Measurements from ENCODE around the gene ADGRF1. TPM values are rescaled to one million over a fixed set of nuclear protein-coding genes. Genes with fewer than 3 reads are reported as not detected.

Gene ADGRF1
- total RNA-seq, 8 experiments from 2014 or later, result under 0.01 to 0.85 (median 0.27) TPM; not detected in 2

DNA sequence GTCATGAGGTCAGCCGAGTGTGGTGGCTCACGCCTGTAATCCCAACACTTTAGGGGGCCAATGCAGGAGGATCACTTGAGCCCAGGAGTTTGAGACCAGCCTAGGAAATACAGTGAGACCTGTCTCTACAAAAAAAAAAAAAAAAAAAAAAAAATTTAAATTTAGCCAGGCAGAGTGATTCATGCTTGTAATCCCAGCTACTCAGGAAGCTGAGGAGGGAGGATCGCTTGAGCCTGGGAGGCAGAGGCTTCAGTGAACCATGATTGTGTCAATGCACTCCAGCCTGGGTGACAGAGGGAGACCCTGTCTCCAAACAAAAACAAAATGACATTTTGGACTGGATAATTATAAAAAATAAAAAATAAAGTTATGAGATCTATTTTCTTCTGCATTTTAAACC, 56.2 kb downstream of the ADGRF1 start:
- Histone ChIP-seq H3K4me1 (replicated peaks in 1 of 2) (peaks cover 4 to 5% of the 10 kb centered on the region in 2 donors), H3K27ac (no peak overlapping the region), H3K4me3 (no peak overlapping the region)
- ATAC-seq (replicated peaks in 6 of 8), result peak in 2 of 8 experiments; percentile 50 to 52
- WGBS, 10 experiments, result 0 to 100% (median 73%) methylated on average over 1 to 3 of the region's 3 CpGs
- in situ Hi-C loops (cut with MboI; ENCODE audit: low pct_unique_long_range_greater_than_20kb in 2 of 9, low sequenced_read_pairs in 9 of 9, unreplicated experiment in 9 of 9), result loop anchor here in 1 of 9 experiments (25.0 kb wide), 1 partner anchor 274 kb away; no protein-coding TSS in a partner anchor

DNA sequence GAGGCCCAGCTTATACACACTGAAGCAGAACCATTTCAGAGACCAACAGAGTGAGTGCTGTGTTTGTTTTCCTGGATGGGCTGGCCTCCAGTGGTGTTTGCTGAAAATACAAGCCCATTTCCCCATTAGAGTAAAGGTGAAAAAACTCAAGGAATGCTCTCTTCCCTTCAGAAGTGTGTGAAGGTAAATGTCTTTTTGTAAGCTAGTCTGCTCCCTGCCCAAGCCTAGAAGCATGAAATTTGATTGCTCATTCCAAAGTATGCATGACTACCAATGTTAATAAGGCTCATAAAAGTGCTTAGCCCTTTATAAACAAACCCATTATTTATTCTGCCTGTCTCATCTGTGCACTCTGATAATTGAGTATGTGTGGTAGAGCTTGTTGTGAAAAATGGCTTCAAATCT, 59.1 kb downstream of the ADGRF1 start:
- Histone ChIP-seq H3K27ac (no peak overlapping the region), H3K4me1 (replicated peaks in 1 of 2) (peaks cover 9 to 14% of the 10 kb centered on the region in 2 donors), H3K4me3 (no peak overlapping the region)
- in situ Hi-C loops (cut with MboI; ENCODE audit: low pct_unique_long_range_greater_than_20kb in 2 of 9, low sequenced_read_pairs in 9 of 9, unreplicated experiment in 9 of 9), result loop anchor here in 1 of 9 experiments (25.0 kb wide), 1 partner anchor 271 kb away; no protein-coding TSS in a partner anchor
- ATAC-seq (replicated peaks in 6 of 8), result peak; percentile 46 to 88 (median 72)

DNA sequence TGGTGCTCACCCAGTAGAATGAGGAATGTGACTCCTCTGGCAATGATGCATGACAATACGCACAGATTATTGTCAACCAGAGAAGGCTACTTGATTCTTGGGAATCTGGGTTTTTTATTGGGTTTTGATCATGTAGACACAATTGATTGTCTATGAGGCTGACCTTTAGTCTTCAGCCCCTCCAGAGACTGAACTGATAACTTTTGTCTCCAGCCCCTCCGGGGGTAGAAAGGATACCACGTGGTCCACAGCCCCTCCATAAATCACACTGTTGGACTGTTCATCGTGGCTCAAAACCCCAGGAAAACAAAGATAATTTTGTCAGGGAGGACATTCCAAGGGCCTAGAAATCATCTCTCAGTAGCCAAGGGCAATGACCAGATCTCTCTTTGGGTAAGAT, 62.9 kb downstream of the ADGRF1 start:
- Histone ChIP-seq H3K4me1 (replicated peaks in 1 of 2) (peaks cover 9 to 14% of the 10 kb centered on the region in 2 donors), H3K4me3 (no peak overlapping the region), H3K27ac (no peak overlapping the region)
- in situ Hi-C loops (cut with MboI; ENCODE audit: low pct_unique_long_range_greater_than_20kb in 2 of 9, low sequenced_read_pairs in 9 of 9, unreplicated experiment in 9 of 9), result loop anchor here in 1 of 9 experiments (25.0 kb wide), 1 partner anchor 267 kb away; no protein-coding TSS in a partner anchor
- 0 to 80% (median 36%) methylated on average over 1 to 4 of the region's 4 CpGs; no CpG with 5 or more reads in 2 of the 10 experiments for WGBS, 10 experiments
- peak in 2 of 8 experiments; percentile 26 to 40 for ATAC-seq (replicated peaks in 6 of 8)

DNA sequence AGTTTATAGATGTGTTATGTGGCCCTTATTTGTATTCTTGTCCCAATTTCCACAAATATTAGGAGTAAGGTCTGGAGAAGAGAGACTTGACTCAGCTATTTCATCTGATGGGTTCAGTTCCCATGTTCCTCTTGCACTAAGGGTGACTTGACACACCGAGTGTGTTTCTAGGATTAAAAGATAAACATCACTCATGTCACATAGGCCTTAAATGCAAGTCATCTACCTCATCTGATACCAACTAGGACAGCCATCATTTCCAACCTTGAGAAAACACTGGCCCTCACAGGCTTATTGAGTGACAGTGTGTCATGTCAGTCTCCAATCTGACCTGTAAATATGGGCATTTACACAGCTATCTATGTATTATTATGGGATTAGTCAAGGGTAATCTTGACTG, 67.3 kb downstream of the ADGRF1 start:
- in situ Hi-C loops (cut with MboI; ENCODE audit: low pct_unique_long_range_greater_than_20kb in 2 of 9, low sequenced_read_pairs in 9 of 9, unreplicated experiment in 9 of 9), result loop anchor here in 1 of 9 experiments (25.0 kb wide), 1 partner anchor 262 kb away; no protein-coding TSS in a partner anchor
- H3K4me3 ChIP-seq, result no peak overlapping the region
- no peak for ATAC-seq (replicated peaks in 6 of 8)
- WGBS, 10 experiments, result 17 to 88% (median 48%) methylated on average over 1 of the region's 1 CpG; no CpG with 5 or more reads in 4 of the 10 experiments
- H3K27ac ChIP-seq, result no peak overlapping the region
- peaks cover 5 to 9% of the 10 kb centered on the region in 2 donors for H3K4me1 ChIP-seq (replicated peaks in 1 of 2)

DNA sequence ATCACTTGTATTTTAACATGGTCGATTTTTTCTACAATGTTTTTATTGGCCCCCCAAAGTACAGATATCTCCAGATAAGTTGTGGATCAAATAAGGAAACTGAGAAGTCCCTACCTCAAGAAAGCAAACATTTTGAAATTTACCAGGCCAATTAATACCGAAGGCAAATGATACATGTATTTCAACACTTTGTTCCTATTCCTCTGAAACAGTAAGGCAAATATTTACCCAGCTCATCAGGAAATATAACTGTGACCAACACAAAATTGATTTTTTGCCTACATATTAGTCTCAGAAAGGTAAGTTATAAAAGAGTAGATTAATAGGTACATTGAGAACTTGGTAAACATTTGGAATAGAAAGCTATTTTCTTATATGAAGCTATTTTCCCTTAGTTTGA, 69.1 kb downstream of the ADGRF1 start:
- WGBS, 10 experiments, result 0 to 80% (median 56%) methylated on average over 1 to 2 of the region's 2 CpGs
- in situ Hi-C loops (cut with MboI; ENCODE audit: low pct_unique_long_range_greater_than_20kb in 2 of 9, low sequenced_read_pairs in 9 of 9, unreplicated experiment in 9 of 9), result no loop called here
- Histone ChIP-seq H3K4me3 (no peak overlapping the region), H3K4me1 (replicated peaks in 1 of 2) (no peaks in the 10 kb centered on the region), H3K27ac (no peak overlapping the region)
- no peak for ATAC-seq (replicated peaks in 6 of 8)

DNA sequence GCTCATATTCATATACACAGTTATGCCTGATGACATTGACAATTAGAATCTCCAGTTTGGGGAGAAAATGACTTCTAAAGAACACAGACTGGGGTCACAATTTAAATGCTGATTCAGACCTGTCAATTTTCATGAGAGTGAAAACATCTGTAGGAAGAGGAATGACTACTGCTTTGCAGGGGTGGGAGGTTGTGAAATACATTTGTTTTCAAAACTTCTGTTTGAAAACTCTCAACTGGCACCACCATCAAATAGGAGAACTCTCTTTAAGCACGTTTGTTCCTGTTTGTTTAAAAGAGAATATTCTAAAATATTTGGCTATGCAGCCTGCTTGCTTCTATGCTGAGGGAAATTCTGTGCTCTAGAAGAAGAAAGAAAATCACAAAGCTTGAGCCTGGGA, 69.6 kb downstream of the ADGRF1 start:
- in situ Hi-C loops (cut with MboI; ENCODE audit: low pct_unique_long_range_greater_than_20kb in 2 of 9, low sequenced_read_pairs in 9 of 9, unreplicated experiment in 9 of 9), result no loop called here
- 0 to 67% (median 28%) methylated on average over 1 of the region's 1 CpG; no CpG with 5 or more reads in 4 of the 10 experiments for WGBS, 10 experiments
- H3K27ac ChIP-seq, result no peak overlapping the region
- no peak overlapping the region for H3K4me3 ChIP-seq
- no peaks in the 10 kb centered on the region for H3K4me1 ChIP-seq (replicated peaks in 1 of 2)
- no peak for ATAC-seq (replicated peaks in 6 of 8)

DNA sequence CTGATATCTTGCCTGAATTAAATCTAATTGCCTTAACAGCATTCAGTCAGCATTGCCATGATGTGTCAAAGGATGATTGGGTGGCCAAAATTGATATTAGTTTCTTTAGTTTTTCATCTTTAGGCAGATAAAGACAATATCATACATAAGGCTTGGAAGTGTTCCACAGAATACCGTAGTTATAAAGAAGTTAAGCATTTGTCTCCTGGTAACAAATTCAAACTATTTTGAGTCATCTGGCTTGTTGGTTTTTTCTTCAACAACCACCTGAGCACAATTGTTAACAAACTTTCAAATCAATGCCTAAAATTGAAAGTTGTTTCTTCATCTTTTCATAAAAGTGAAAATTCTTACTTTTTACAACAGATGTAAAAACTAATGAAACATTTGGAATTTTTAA, 72.9 kb downstream of the ADGRF1 start:
- in situ Hi-C loops (cut with MboI; ENCODE audit: low pct_unique_long_range_greater_than_20kb in 2 of 9, low sequenced_read_pairs in 9 of 9, unreplicated experiment in 9 of 9), result no loop called here
- H3K4me1 ChIP-seq (replicated peaks in 1 of 2), result no peaks in the 10 kb centered on the region
- H3K27ac ChIP-seq, result no peak overlapping the region
- ATAC-seq (replicated peaks in 6 of 8), result no peak
- no peak overlapping the region for H3K4me3 ChIP-seq
- WGBS, 10 experiments, result 0 to 100% (median 75%) methylated on average over 1 of the region's 1 CpG; no CpG with 5 or more reads in 1 of the 10 experiments

DNA sequence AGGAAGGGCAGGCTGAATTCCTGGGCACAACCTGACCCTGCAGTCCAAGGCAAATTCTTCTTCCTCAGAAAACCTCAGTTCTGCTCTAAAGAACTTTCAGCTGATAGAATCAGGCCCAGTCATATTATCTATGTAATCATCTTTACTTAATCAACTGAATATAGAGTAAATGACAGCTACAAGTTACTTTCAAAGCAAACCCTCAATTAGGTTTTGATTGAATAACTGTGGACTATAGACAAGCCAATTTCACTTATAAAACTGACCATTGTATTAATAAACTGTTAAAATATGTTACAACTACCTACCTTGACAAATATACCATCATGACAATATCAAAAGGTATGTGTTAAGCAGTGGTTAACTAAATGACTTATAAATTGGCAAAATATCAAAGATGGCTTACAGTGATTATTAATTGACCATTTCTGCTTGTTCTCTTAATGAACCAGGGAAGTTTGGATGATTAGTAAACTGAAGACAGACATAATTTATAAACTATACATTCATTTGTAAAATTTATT, 74.2 kb downstream of the ADGRF1 start:
- Histone ChIP-seq H3K4me3 (no peak overlapping the region), H3K4me1 (replicated peaks in 1 of 2) (no peaks in the 10 kb centered on the region), H3K27ac (no peak overlapping the region)
- ATAC-seq (replicated peaks in 6 of 8), result no peak
- in situ Hi-C loops (cut with MboI; ENCODE audit: low pct_unique_long_range_greater_than_20kb in 2 of 9, low sequenced_read_pairs in 9 of 9, unreplicated experiment in 9 of 9), result no loop called here

DNA sequence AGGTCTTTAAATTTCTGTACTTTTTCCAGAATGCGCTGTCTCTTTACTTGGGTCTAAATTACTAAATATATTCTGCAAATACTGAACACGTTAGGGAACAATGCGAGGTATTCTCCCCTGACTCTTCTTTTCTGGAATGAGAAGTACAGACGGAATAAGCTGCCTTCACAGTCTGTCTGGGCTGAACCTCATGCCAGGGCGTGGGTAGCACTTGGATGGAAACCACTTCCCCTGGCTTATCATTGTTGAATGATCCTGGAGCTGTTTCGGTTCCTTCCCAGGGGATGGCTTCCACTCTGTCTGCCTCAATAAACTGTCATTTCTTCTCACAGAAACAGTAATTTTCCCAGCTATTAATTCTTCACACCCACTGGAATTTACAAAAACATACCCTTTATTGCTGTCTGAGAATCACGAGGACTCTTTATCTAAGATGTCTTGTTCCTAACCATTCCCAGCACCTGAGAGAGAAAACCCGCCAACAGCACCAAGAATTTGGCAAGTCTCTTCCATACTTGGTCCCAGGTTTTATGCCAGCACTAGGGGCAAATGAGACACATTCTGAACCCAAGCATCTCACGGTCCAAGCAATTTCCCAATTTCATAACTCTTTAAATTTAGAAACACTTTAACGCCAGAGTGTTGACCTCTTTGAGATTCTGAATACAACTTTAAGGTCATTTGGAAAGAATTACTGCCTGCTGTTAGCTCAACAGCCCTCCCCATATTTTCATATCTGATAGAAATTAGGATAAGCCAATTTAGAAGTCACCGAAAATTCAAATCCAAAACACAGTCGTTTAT, 77.2 kb downstream of the ADGRF1 start:
- no peak overlapping the region for H3K27ac ChIP-seq
- no peak overlapping the region for H3K4me3 ChIP-seq
- 25 to 91% (median 75%) methylated on average over 2 to 12 of the region's 12 CpGs for WGBS, 10 experiments
- H3K4me1 ChIP-seq (replicated peaks in 1 of 2), result no peaks in the 10 kb centered on the region
- ATAC-seq (replicated peaks in 6 of 8), result no peak
- in situ Hi-C loops (cut with MboI; ENCODE audit: low pct_unique_long_range_greater_than_20kb in 2 of 9, low sequenced_read_pairs in 9 of 9, unreplicated experiment in 9 of 9), result no loop called here

DNA sequence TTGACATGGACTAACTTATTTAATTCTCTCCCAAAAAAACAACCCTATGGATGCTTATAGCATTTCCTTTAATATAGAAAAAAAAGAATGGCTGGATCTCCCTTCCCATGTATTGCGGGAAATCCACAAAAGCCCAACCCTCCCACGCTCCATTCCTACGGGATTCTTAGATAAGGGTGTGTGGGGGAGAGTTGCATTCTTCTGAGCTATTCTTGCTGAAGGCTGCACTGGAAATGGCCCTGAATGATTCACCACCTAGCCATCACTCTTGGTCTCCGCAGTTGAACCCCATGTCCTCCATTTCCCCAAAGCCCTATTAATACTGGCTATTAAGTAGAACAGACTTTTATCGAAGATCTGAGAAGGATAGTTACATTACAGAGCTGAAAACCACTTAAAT, 78.5 kb downstream of the ADGRF1 start:
- in situ Hi-C loops (cut with MboI; ENCODE audit: low pct_unique_long_range_greater_than_20kb in 2 of 9, low sequenced_read_pairs in 9 of 9, unreplicated experiment in 9 of 9), result no loop called here

DNA sequence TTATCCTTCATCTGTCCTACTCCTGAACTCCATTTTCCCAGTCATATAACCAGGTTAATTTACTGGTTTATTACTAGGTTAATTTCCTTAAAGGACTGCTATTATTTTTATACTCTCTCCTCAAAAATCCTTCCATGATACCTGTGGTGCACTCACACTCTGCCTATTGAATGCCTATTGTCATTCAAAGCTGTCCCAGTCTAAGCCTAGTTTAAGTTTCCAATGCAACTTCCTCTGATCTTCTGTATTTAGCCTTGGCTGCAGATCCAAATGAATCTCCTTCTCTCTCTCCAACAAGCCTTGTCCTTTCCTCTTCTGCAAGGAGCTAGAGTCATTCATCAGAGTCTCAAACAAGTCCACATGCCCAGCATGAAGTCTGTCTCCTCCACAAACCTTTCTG, 79.1 kb downstream of the ADGRF1 start:
- no peaks in the 10 kb centered on the region for H3K4me1 ChIP-seq (replicated peaks in 1 of 2)
- in situ Hi-C loops (cut with MboI; ENCODE audit: low pct_unique_long_range_greater_than_20kb in 2 of 9, low sequenced_read_pairs in 9 of 9, unreplicated experiment in 9 of 9), result no loop called here
- no peak for ATAC-seq (replicated peaks in 6 of 8)
- no peak overlapping the region for H3K4me3 ChIP-seq
- no peak overlapping the region for H3K27ac ChIP-seq

More for the DNA sequence above, 78.5 kb downstream of the ADGRF1 start:
- ATAC-seq (replicated peaks in 6 of 8), result no peak
- Histone ChIP-seq H3K4me3 (no peak overlapping the region), H3K27ac (no peak overlapping the region), H3K4me1 (replicated peaks in 1 of 2) (no peaks in the 10 kb centered on the region)
- WGBS, 10 experiments, result 7 to 86% (median 55%) methylated on average over 1 to 5 of the region's 5 CpGs; no CpG with 5 or more reads in 1 of the 10 experiments

DNA sequence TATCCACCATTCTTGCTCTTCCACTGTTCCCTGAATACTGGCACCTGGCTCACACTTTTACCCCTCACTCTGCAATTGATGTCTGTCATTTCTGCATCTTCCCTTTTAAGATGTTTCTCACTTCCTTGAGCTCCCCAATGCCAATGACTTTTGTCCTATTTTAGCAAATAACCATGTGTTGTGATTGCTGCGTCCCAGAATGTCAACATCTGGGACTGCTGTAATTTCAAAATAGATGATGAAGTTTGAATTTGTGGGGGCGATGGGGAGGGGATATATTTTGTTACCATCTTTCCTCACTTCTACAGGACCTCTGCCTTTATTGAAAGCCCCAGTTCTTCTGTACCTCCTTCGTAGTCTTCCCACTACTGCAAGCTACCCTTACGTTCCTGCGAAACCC, 80.4 kb downstream of the ADGRF1 start:
- ATAC-seq (replicated peaks in 6 of 8), result no peak
- WGBS, 10 experiments, result 5 to 87% (median 64%) methylated on average over 2 to 4 of the region's 5 CpGs; no CpG with 5 or more reads in 2 of the 10 experiments
- H3K4me1 ChIP-seq (replicated peaks in 1 of 2), result no peaks in the 10 kb centered on the region
- H3K27ac ChIP-seq, result no peak overlapping the region
- in situ Hi-C loops (cut with MboI; ENCODE audit: low pct_unique_long_range_greater_than_20kb in 2 of 9, low sequenced_read_pairs in 9 of 9, unreplicated experiment in 9 of 9), result no loop called here
- H3K4me3 ChIP-seq, result no peak overlapping the region

DNA sequence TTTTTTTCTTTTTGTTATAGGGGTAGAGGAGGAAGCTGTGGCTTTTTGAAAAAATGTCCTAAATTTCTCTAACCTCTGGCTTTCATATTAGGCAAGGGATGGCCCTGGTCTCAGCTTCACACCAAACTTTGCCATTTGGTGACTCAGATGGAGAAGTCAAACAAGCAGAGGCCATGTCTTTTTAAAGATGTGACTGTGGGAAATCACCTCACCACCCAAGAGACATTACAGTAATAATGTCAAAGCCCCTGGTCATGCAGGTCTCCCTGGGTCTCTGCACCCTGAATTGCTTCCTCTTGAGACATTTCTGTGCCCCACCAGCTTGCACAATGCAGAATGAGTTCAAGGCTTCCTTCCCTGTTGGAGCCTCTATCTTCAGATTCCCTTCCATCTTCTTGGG, 80.9 kb downstream of the ADGRF1 start:
- ATAC-seq (replicated peaks in 6 of 8), result no peak
- H3K4me3 ChIP-seq, result no peak overlapping the region
- H3K27ac ChIP-seq, result no peak overlapping the region
- no peaks in the 10 kb centered on the region for H3K4me1 ChIP-seq (replicated peaks in 1 of 2)
- in situ Hi-C loops (cut with MboI; ENCODE audit: low pct_unique_long_range_greater_than_20kb in 2 of 9, low sequenced_read_pairs in 9 of 9, unreplicated experiment in 9 of 9), result no loop called here

DNA sequence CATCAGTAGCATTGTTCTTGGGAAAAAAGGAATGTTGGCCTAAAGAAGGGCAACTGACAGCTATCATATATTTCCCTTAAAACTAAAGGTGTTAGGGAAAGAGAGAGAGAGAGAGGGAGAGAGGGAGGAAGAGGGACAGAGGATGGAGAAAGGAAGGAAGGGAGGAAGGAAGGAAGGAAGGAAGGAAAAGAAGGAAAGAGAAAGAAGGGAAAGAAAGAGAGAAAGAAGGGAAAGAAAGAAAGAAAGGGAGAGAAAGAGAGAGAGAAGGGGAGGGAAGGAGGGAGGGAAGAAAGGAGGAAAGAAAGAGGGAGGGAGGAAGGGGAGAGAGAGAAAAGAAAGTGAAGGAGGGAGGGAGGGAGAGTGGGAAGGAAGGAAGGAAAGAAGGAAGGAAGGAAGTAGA, 82.7 kb downstream of the ADGRF1 start:
- in situ Hi-C loops (cut with MboI; ENCODE audit: low pct_unique_long_range_greater_than_20kb in 2 of 9, low sequenced_read_pairs in 9 of 9, unreplicated experiment in 9 of 9), result no loop called here
- no peak overlapping the region for H3K4me3 ChIP-seq
- no peaks in the 10 kb centered on the region for H3K4me1 ChIP-seq (replicated peaks in 1 of 2)
- no peak for ATAC-seq (replicated peaks in 6 of 8)
- H3K27ac ChIP-seq, result no peak overlapping the region
